MG63 (cell line): Measurements from ENCODE around the gene FAAP100. TPM values are rescaled to one million over a fixed set of nuclear protein-coding genes. Genes with fewer than 3 reads are reported as not detected.

Source experiments
- DNase-seq: peaks from one replicate; pipeline ENCODE4 v3.0.0-alpha.2; 2020
- H3K27me3 ChIP-seq: fragments of 250-450 bp; sonication (Bioruptor Pico); 2 replicates; pipeline ENCODE4 v1.5.1; 2020; ENCODE audit warnings: mild to moderate bottlenecking, moderate library complexity
- H3K36me3 ChIP-seq: fragments of 250-450 bp; sonication (Bioruptor Pico); 2 replicates; pipeline ENCODE4 v1.5.1; 2020; ENCODE audit warnings: mild to moderate bottlenecking, moderate library complexity
- H3K4me3 ChIP-seq: fragments of 250-450 bp; sonication (Bioruptor Pico); 2 replicates; pipeline ENCODE4 v1.5.1; 2020; ENCODE audit warnings: mild to moderate bottlenecking, moderate library complexity
- H3K9me3 ChIP-seq: fragments of 250-450 bp; sonication (Bioruptor Pico); 2 replicates; pipeline ENCODE4 v1.5.1; 2020; ENCODE audit warnings: mild to moderate bottlenecking, moderate library complexity
- total RNA-seq: library from RNA; depleted of rRNA; stranded (reverse); fragments of >200 nt; shearing (Covaris generic); gene quantifications from 2 replicates; pipeline ENCODE4 v1.2.3, GENCODE V29; 2014; ENCODE audit warnings: low replicate concordance

Gene FAAP100
- total RNA-seq, 1 experiment from 2014 or later = 41.7 TPM

- H3K9me3 ChIP-seq = no peaks in the 10 kb centered on the region
- peak; percentile 82 for DNase-seq
- peaks cover 56% of the 10 kb centered on the region for H3K36me3 ChIP-seq
- no peaks in the 10 kb centered on the region for H3K27me3 ChIP-seq
- peak overlapping the region; percentile 89 for H3K4me3 ChIP-seq
These were observed 38.2 kb downstream of the FAAP100 start for GRCh38 chr17:81513753-81514488.

- Histone ChIP-seq H3K4me3 (peak overlapping the region; percentile 89), H3K9me3 (no peaks in the 10 kb centered on the region), H3K27me3 (no peaks in the 10 kb centered on the region), H3K36me3 (peaks cover 59% of the 10 kb centered on the region)
- peak; percentile 80 for DNase-seq
These were observed 38.8 kb downstream of the FAAP100 start for GRCh38 chr17:81513372-81513752.

- DNase-seq = peak; percentile 96
- no peaks in the 10 kb centered on the region for H3K27me3 ChIP-seq
- H3K4me3 ChIP-seq = peak within 1 kb of the TSS; percentile 95
- H3K36me3 ChIP-seq = peaks cover 59% of the 10 kb centered on the region
- no peaks in the 10 kb centered on the region for H3K9me3 ChIP-seq
These were observed 39.4 kb downstream of the FAAP100 start, which contains the start of gene ACTG1 for GRCh38 chr17:81512562-81513371. Gene ACTG1 (minus strand): TSS chr17:81512799. CDS start chr17:81512354, 445 bp downstream.

GRCh38 chr17:81511804-81512561 is 40.2 kb downstream of the FAAP100 start:
- DNase-seq = peak; percentile 50
- peak overlapping the region; percentile 95 for H3K4me3 ChIP-seq
- H3K36me3 ChIP-seq = peaks cover 55% of the 10 kb centered on the region
- H3K27me3 ChIP-seq = no peaks in the 10 kb centered on the region
- H3K9me3 ChIP-seq = no peaks in the 10 kb centered on the region

GRCh38 chr17:81511554-81511803 is 40.7 kb downstream of the FAAP100 start:
- H3K4me3 ChIP-seq = peak overlapping the region; percentile 95
- no peaks in the 10 kb centered on the region for H3K27me3 ChIP-seq
- H3K36me3 ChIP-seq = peaks cover 51% of the 10 kb centered on the region
- H3K9me3 ChIP-seq = no peaks in the 10 kb centered on the region
- no peak for DNase-seq

GRCh38 chr17:81510785-81511553 is 41.2 kb downstream of the FAAP100 start:
- H3K4me3 ChIP-seq = peak overlapping the region; percentile 95
- no peaks in the 10 kb centered on the region for H3K9me3 ChIP-seq
- H3K27me3 ChIP-seq = no peaks in the 10 kb centered on the region
- no peak for DNase-seq
- H3K36me3 ChIP-seq = peaks cover 46% of the 10 kb centered on the region

GRCh38 chr17:81509972-81510784 is 42.0 kb downstream of the FAAP100 start:
- no peak for DNase-seq
- Histone ChIP-seq H3K27me3 (no peaks in the 10 kb centered on the region), H3K36me3 (peaks cover 39% of the 10 kb centered on the region), H3K4me3 (peak overlapping the region; percentile 95), H3K9me3 (no peaks in the 10 kb centered on the region)

- H3K4me3 ChIP-seq = peak overlapping the region; percentile 95
- no peaks in the 10 kb centered on the region for H3K9me3 ChIP-seq
- no peak for DNase-seq
- no peaks in the 10 kb centered on the region for H3K27me3 ChIP-seq
- peaks cover 38% of the 10 kb centered on the region for H3K36me3 ChIP-seq
These were observed 42.8 kb downstream of the FAAP100 start for GRCh38 chr17:81509207-81509971.

GRCh38 chr17:81508639-81509206 is 43.4 kb downstream of the FAAP100 start:
- Histone ChIP-seq H3K36me3 (peaks cover 38% of the 10 kb centered on the region), H3K9me3 (no peaks in the 10 kb centered on the region), H3K4me3 (peak overlapping the region; percentile 95), H3K27me3 (no peaks in the 10 kb centered on the region)
- no peak for DNase-seq

- Histone ChIP-seq H3K9me3 (no peaks in the 10 kb centered on the region), H3K36me3 (no peaks in the 10 kb centered on the region; the same call in 1 of the 2 replicates), H3K27me3 (no peaks in the 10 kb centered on the region), H3K4me3 (no peak overlapping the region)
- DNase-seq = no peak
These were observed 48.5 kb downstream of the FAAP100 start for GRCh38 chr17:81503619-81504018.

GRCh38 chr17:81502471-81503017 is 49.6 kb downstream of the FAAP100 start:
- DNase-seq = no peak
- Histone ChIP-seq H3K4me3 (no peak overlapping the region), H3K36me3 (no peaks in the 10 kb centered on the region)

GRCh38 chr17:81500047-81500446 is 52.1 kb downstream of the FAAP100 start:
- Histone ChIP-seq H3K9me3 (no peaks in the 10 kb centered on the region), H3K4me3 (no peak overlapping the region), H3K27me3 (no peaks in the 10 kb centered on the region), H3K36me3 (no peaks in the 10 kb centered on the region)
- DNase-seq = no peak

More at GRCh38 chr17:81502471-81503017, 49.6 kb downstream of the FAAP100 start:
- Histone ChIP-seq H3K27me3 (no peaks in the 10 kb centered on the region), H3K9me3 (no peaks in the 10 kb centered on the region)

GRCh38 chr17:81499601-81499970 is 52.6 kb downstream of the FAAP100 start:
- no peak overlapping the region for H3K4me3 ChIP-seq
- DNase-seq = no peak

GRCh38 chr17:81498953-81499600 is 53.1 kb downstream of the FAAP100 start:
- Histone ChIP-seq H3K4me3 (no peak overlapping the region), H3K9me3 (no peaks in the 10 kb centered on the region), H3K36me3 (no peaks in the 10 kb centered on the region), H3K27me3 (no peaks in the 10 kb centered on the region)
- DNase-seq = no peak

More at GRCh38 chr17:81499601-81499970, 52.6 kb downstream of the FAAP100 start:
- no peaks in the 10 kb centered on the region for H3K27me3 ChIP-seq
- H3K36me3 ChIP-seq = no peaks in the 10 kb centered on the region
- H3K9me3 ChIP-seq = no peaks in the 10 kb centered on the region
